HL-60 (cell line): Measurements from ENCODE around the gene SRGAP3.

ENCODE experiments used
- POLR2AphosphoS5 ChIP-seq: IDR thresholded peaks from 2 replicates; pipeline ENCODE4 v1.6.1; 2012; ENCODE audit warnings: low read depth
- TF ChIP-seq, protein P1 (sequence below): IDR thresholded peaks from one replicate; pipeline ENCODE4 v1.5.1; 2011; ENCODE audit warnings: low read length, control low read depth, inconsistent platforms; ENCODE audit not compliant: insufficient read depth

DNA sequence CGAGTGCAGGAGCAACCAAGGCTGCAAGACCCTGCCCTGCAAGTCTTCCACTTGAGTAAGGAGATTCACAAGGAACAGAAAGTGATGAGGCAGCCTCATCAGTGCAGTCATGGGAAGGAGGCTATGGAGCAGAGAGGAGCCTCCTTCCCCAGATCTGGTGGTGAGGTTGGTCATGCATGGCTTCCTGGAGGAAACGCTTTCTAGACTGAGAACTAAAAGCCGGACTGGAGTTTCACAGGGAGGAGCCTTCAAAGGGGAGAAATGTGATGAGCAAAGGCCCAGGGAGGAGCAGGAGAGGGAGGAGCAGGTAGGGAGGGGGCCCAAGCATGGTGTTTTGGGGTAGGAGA is 139.9 kb downstream of the SRGAP3 start:
- TF ChIP-seq, protein P1, sequence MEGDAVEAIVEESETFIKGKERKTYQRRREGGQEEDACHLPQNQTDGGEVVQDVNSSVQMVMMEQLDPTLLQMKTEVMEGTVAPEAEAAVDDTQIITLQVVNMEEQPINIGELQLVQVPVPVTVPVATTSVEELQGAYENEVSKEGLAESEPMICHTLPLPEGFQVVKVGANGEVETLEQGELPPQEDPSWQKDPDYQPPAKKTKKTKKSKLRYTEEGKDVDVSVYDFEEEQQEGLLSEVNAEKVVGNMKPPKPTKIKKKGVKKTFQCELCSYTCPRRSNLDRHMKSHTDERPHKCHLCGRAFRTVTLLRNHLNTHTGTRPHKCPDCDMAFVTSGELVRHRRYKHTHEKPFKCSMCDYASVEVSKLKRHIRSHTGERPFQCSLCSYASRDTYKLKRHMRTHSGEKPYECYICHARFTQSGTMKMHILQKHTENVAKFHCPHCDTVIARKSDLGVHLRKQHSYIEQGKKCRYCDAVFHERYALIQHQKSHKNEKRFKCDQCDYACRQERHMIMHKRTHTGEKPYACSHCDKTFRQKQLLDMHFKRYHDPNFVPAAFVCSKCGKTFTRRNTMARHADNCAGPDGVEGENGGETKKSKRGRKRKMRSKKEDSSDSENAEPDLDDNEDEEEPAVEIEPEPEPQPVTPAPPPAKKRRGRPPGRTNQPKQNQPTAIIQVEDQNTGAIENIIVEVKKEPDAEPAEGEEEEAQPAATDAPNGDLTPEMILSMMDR, result no peak
- no peak for TF ChIP-seq POLR2AphosphoS5
